Panc1 (cell line): ENCODE measurements around the gene BCL11B.

Experiments
- CTCF ChIP-seq: fragments of 450-650 bp; IDR thresholded peaks from 2 replicates; pipeline ENCODE4 v1.5.1; 2017; ENCODE audit warnings: mild to moderate bottlenecking
- POLR2AphosphoS5 ChIP-seq: IDR thresholded peaks from 2 replicates; pipeline ENCODE4 v1.6.1; 2012; ENCODE audit warnings: mild to moderate bottlenecking, low read depth, low read length, moderate library complexity
- SIN3A ChIP-seq: IDR thresholded peaks from 2 replicates; pipeline ENCODE4 v1.6.1; 2012; ENCODE audit warnings: low read depth, mild to moderate bottlenecking, low read length, moderate library complexity, borderline replicate concordance; ENCODE audit not compliant: insufficient read depth

GRCh38 chr14:99245564-99246511, 26.2 kb downstream of the BCL11B start:
- no peak for TF ChIP-seq POLR2AphosphoS5
- TF ChIP-seq SIN3A: no peak
- no peak for TF ChIP-seq CTCF
